K562 (cell line): ENCODE data around the gene RAE1.

Source experiments
- GTF2F1 ChIP-seq: IDR thresholded peaks from 2 replicates; pipeline ENCODE4 v1.6.1; 2011; ENCODE audit warnings: low read depth, low read length, improper control_type of control experiment
- IFI16 ChIP-seq: fragments of 250-450 bp; sonication (Bioruptor Pico); IDR thresholded peaks from 2 replicates; pipeline ENCODE4 v2.1.2; 2022; ENCODE audit warnings: mild to moderate bottlenecking, inconsistent platforms

- TF ChIP-seq GTF2F1 = no peak
- TF ChIP-seq IFI16 (CRISPR knock-in tag) = no peak
These were observed 69.7 kb downstream of the RAE1 start for GRCh38 chr20:57420571-57421252.
